HEK293 (cell line): ENCODE results near the gene FRMD4B.

Experiments used
- CTCF ChIA-PET: fragments of 350-600 bp; formaldehyde crosslinking; extraction: SDS; loops from one replicate; lab custom pipeline; 2021; ENCODE audit warnings: antibody characterized with exemption; lab: Yijun Ruan, JAX
- POLR2A ChIA-PET: fragments of 300-600 bp; formaldehyde crosslinking; extraction: SDS; loops from one replicate; lab custom pipeline; 2020; ENCODE audit warnings: antibody characterized with exemption, inconsistent platforms; lab: Yijun Ruan, JAX
- H3K27ac ChIP-seq: fragments of 200-500 bp; sonication (Bioruptor generic); 2 replicates; pipeline ENCODE4 v1.5.1; 2014; ENCODE audit warnings: low read depth, low read length, control low read depth, inconsistent platforms; ENCODE audit errors: extremely low read depth
- H3K36me3 ChIP-seq, 2 experiments: fragments of 200-500 bp in 1 of 2; sonication (Bioruptor generic) in 1 of 2; 1 replicate in 1 of 2; 2 replicates in 1 of 2; pipeline ENCODE4 v1.5.1; 2014 to 2017; ENCODE audit warnings: inconsistent platforms in 2 of 2, low read length in 2 of 2; ENCODE audit not compliant: control insufficient read depth in 2 of 2, insufficient read depth in 1 of 2
- H3K4me1 ChIP-seq: fragments of 200-500 bp; sonication (Bioruptor generic); 2 replicates; pipeline ENCODE4 v1.5.1; 2014; ENCODE audit warnings: mild to moderate bottlenecking, low read length, inconsistent platforms; ENCODE audit not compliant: control insufficient read depth, insufficient read depth
- H3K4me3 ChIP-seq: 2 replicates; pipeline ENCODE4 v1.5.1; 2011; ENCODE audit warnings: low read depth, mild to moderate bottlenecking, control low read depth, low read length, moderate library complexity
- H3K9me3 ChIP-seq: fragments of 200-500 bp; sonication (Bioruptor generic); 2 replicates; pipeline ENCODE4 v1.5.1; 2014; ENCODE audit warnings: low read depth, low read length, inconsistent platforms; ENCODE audit not compliant: control insufficient read depth, insufficient read depth
- KLF1 ChIP-seq: fragments of 450-650 bp; formaldehyde crosslinking; IDR thresholded peaks from 2 replicates; pipeline ENCODE4 v1.5.1; 2016; ENCODE audit warnings: missing biosample characterization, missing genetic modification characterization
- KLF9 ChIP-seq: fragments of 450-650 bp; formaldehyde crosslinking; IDR thresholded peaks from 2 replicates; pipeline ENCODE4 v1.5.1; 2016; ENCODE audit warnings: missing biosample characterization, missing genetic modification characterization, low read depth
- OSR2 ChIP-seq: fragments of 450-650 bp; formaldehyde crosslinking; IDR thresholded peaks from 2 replicates; pipeline ENCODE4 v1.5.1; 2016; ENCODE audit warnings: missing biosample characterization, missing genetic modification characterization
- OVOL3 ChIP-seq: fragments of 450-650 bp; formaldehyde crosslinking; IDR thresholded peaks from 2 replicates; pipeline ENCODE4 v1.5.1; 2016; ENCODE audit warnings: missing biosample characterization, missing genetic modification characterization
- PATZ1 ChIP-seq: fragments of 450-650 bp; formaldehyde crosslinking; IDR thresholded peaks from 2 replicates; pipeline ENCODE4 v1.5.1; 2016; ENCODE audit warnings: missing biosample characterization, missing genetic modification characterization
- PRDM1 ChIP-seq: fragments of 450-650 bp; formaldehyde crosslinking; IDR thresholded peaks from 2 replicates; pipeline ENCODE4; 2016; ENCODE audit warnings: missing biosample characterization, missing genetic modification characterization
- ZNF214 ChIP-seq: fragments of 450-650 bp; formaldehyde crosslinking; IDR thresholded peaks from 2 replicates; pipeline ENCODE4 v1.5.1; 2017; ENCODE audit warnings: missing biosample characterization, mild to moderate bottlenecking, missing genetic modification characterization, borderline replicate concordance
- ZNF274 ChIP-seq, 2 experiments: fragments of 200-500 bp in 1 of 2; fragments of 450-650 bp in 1 of 2; sonication (Bioruptor generic) in 1 of 2; formaldehyde crosslinking in 1 of 2; IDR thresholded peaks; 2 replicates each; pipeline versions ENCODE4 v1.5.1 to v1.6.1; 2014 to 2016; ENCODE audit warnings: borderline replicate concordance in 1 of 2, inconsistent platforms in 1 of 2, low read length in 1 of 2, missing biosample characterization in 1 of 2, missing genetic modification characterization in 1 of 2
- ZNF302 ChIP-seq: fragments of 450-650 bp; formaldehyde crosslinking; IDR thresholded peaks from 2 replicates; pipeline ENCODE4 v1.5.1; 2016; ENCODE audit warnings: missing biosample characterization, missing genetic modification characterization, low read depth
- ZNF350 ChIP-seq: fragments of 450-650 bp; formaldehyde crosslinking; IDR thresholded peaks from 2 replicates; pipeline ENCODE4 v1.5.0; 2017; ENCODE audit warnings: missing biosample characterization, mild to moderate bottlenecking, missing genetic modification characterization
- ZNF473 ChIP-seq: fragments of 450-650 bp; formaldehyde crosslinking; IDR thresholded peaks from 2 replicates; pipeline ENCODE4 v1.5.1; 2017; ENCODE audit warnings: missing biosample characterization, missing genetic modification characterization
- ZNF596 ChIP-seq: fragments of 450-650 bp; IDR thresholded peaks from 2 replicates; pipeline ENCODE4 v1.5.0; 2018; ENCODE audit warnings: missing biosample characterization, mild to moderate bottlenecking, missing genetic modification characterization, moderate library complexity
- ZNF623 ChIP-seq: fragments of 450-650 bp; formaldehyde crosslinking; IDR thresholded peaks from 2 replicates; pipeline ENCODE4 v1.5.1; 2016; ENCODE audit warnings: missing biosample characterization, missing genetic modification characterization
- ZNF626 ChIP-seq: fragments of 450-650 bp; sonication (Bioruptor Pico); formaldehyde crosslinking; IDR thresholded peaks from 2 replicates; pipeline ENCODE4 v1.5.1; 2018; ENCODE audit warnings: missing biosample characterization, missing genetic modification characterization, inconsistent platforms
- ZNF629 ChIP-seq: fragments of 450-650 bp; formaldehyde crosslinking; IDR thresholded peaks from 2 replicates; pipeline ENCODE4 v1.5.1; 2017; ENCODE audit warnings: missing biosample characterization, missing genetic modification characterization
- ZNF692 ChIP-seq: fragments of 450-650 bp; formaldehyde crosslinking; IDR thresholded peaks from 2 replicates; pipeline ENCODE4 v1.5.1; 2016; ENCODE audit warnings: missing biosample characterization, missing genetic modification characterization
- ZNF701 ChIP-seq: fragments of 450-650 bp; formaldehyde crosslinking; IDR thresholded peaks from 2 replicates; pipeline ENCODE4 v1.5.1; 2016; ENCODE audit warnings: missing biosample characterization, missing genetic modification characterization
- ZNF830 ChIP-seq: fragments of 450-650 bp; IDR thresholded peaks from 2 replicates; pipeline ENCODE4 v1.5.0; 2018; ENCODE audit warnings: missing biosample characterization, missing genetic modification characterization, low read depth, mild to moderate bottlenecking, moderate library complexity
- TF ChIP-seq, protein P1 (sequence below): fragments of 450-650 bp; formaldehyde crosslinking; IDR thresholded peaks from 2 replicates; pipeline ENCODE4 v1.5.1; 2016; ENCODE audit warnings: missing biosample characterization, missing genetic modification characterization
- TF ChIP-seq, protein P2 (sequence below): fragments of 450-650 bp; formaldehyde crosslinking; IDR thresholded peaks from 2 replicates; pipeline ENCODE4 v1.5.1; 2016; ENCODE audit warnings: missing biosample characterization, missing genetic modification characterization

The FRMD4B gene

GRCh38 chr3:69406163-69406562 lies 20.3 kb upstream of the FRMD4B start (continued):
- TF ChIP-seq ZNF692 (no peak), ZNF350 (no peak), ZNF626 (tag by site-specific recombination) (no peak), OSR2 (tag by site-specific recombination) (no peak), ZNF629 (tag by site-specific recombination) (no peak), ZNF473 (tag by site-specific recombination) (no peak), ZNF302 (no peak), PRDM1 (tag by site-specific recombination) (no peak)
- TF ChIP-seq, protein P1, sequence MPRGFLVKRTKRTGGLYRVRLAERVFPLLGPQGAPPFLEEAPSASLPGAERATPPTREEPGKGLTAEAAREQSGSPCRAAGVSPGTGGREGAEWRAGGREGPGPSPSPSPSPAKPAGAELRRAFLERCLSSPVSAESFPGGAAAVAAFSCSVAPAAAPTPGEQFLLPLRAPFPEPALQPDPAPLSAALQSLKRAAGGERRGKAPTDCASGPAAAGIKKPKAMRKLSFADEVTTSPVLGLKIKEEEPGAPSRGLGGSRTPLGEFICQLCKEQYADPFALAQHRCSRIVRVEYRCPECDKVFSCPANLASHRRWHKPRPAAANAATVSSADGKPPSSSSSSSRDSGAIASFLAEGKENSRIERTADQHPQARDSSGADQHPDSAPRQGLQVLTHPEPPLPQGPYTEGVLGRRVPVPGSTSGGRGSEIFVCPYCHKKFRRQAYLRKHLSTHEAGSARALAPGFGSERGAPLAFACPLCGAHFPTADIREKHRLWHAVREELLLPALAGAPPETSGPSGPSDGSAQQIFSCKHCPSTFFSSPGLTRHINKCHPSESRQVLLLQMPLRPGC (tag by site-specific recombination), result no peak
- TF ChIP-seq, all 188 proteins: peak for 0

- TF ChIP-seq OVOL3 (no peak), PATZ1 (tag by site-specific recombination) (no peak), ZNF830 (tag by site-specific recombination) (no peak), ZNF274 (IDR thresholded peaks at IDR 0.05; ENCODE audit: low read length) (no peak), ZNF274 (tag by site-specific recombination; IDR thresholded peaks at IDR 0.05; ENCODE audit: borderline replicate concordance) (no peak), ZNF623 (no peak), KLF1 (tag by site-specific recombination) (no peak), ZNF214 (tag by site-specific recombination) (no peak), ZNF596 (tag by site-specific recombination) (no peak), KLF9 (tag by site-specific recombination) (no peak), ZNF701 (tag by site-specific recombination) (no peak)
- TF ChIP-seq, protein P2, sequence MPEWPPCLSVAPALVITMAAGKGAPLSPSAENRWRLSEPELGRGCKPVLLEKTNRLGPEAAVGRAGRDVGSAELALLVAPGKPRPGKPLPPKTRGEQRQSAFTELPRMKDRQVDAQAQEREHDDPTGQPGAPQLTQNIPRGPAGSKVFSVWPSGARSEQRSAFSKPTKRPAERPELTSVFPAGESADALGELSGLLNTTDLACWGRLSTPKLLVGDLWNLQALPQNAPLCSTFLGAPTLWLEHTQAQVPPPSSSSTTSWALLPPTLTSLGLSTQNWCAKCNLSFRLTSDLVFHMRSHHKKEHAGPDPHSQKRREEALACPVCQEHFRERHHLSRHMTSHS (tag by site-specific recombination), result no peak
- Histone ChIP-seq H3K27ac (no peak overlapping the region), H3K4me1 (no peaks in the 10 kb centered on the region), H3K36me3 (no peaks in the 10 kb centered on the region), H3K4me3 (no peak overlapping the region), H3K9me3 (no peaks in the 10 kb centered on the region)
- ChIA-PET CTCF (interaction anchor here (0.6 kb wide), 1 partner anchor 159 kb away, joined by 4 read pairs; no protein-coding TSS in a partner anchor), POLR2A (no interaction called here)
Measured at GRCh38 chr3:69405067-69405466, 19.2 kb upstream of the FRMD4B start.
